Suprapubic skin (tissue), 4 donors: ENCODE data around the gene CKLF.

ENCODE experiments used
- EP300 ChIP-seq: sonication (generic); formaldehyde crosslinking; IDR thresholded peaks from one replicate; pipeline ENCODE4 v1.6.1; 2017; ENCODE audit warnings: antibody characterized with exemption
- POLR2A ChIP-seq, 2 donors: fragments of 450-650 bp; IDR thresholded peaks; one replicate each; pipeline ENCODE4 v1.6.1; 2017; ENCODE audit warnings: antibody characterized with exemption in 2 of 2, mild to moderate bottlenecking in 2 of 2, moderate library complexity in 2 of 2
- POLR2AphosphoS5 ChIP-seq, 3 donors: sonication (generic); formaldehyde crosslinking; IDR thresholded peaks; one replicate each; pipeline ENCODE4 v1.6.1; 2017; ENCODE audit warnings: antibody characterized with exemption in 3 of 3
- TF ChIP-seq, protein P1 (sequence below), 2 donors: fragments of 200-600 bp in 1 of 2; fragments of 450-650 bp in 1 of 2; sonication (generic) in 1 of 2; IDR thresholded peaks; one replicate each; pipeline ENCODE4 v1.5.1; 2016 to 2019; ENCODE audit warnings: antibody characterized with exemption in 2 of 2, mild to moderate bottlenecking in 1 of 2, moderate library complexity in 1 of 2

DNA sequence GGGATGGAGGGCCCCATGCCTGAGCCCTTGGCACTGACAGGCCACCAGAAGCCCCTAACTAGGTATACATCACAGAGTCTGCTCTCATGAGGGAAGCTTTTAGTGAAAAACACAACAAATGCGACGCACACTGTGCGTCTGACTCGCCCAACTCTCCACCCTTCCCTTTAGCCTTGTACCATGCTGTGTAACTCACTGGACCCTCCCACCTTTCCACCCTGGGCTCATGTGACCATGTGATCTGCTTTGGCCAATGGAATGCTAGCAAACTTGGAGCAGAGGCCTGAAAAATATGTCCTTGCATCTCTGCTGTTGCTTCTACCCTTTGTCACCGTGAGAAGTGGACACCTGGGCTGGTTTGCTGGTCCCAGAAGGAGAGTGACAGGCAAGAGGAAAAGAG is 24.1 kb upstream of the CKLF start:
- TF ChIP-seq, protein P1, sequence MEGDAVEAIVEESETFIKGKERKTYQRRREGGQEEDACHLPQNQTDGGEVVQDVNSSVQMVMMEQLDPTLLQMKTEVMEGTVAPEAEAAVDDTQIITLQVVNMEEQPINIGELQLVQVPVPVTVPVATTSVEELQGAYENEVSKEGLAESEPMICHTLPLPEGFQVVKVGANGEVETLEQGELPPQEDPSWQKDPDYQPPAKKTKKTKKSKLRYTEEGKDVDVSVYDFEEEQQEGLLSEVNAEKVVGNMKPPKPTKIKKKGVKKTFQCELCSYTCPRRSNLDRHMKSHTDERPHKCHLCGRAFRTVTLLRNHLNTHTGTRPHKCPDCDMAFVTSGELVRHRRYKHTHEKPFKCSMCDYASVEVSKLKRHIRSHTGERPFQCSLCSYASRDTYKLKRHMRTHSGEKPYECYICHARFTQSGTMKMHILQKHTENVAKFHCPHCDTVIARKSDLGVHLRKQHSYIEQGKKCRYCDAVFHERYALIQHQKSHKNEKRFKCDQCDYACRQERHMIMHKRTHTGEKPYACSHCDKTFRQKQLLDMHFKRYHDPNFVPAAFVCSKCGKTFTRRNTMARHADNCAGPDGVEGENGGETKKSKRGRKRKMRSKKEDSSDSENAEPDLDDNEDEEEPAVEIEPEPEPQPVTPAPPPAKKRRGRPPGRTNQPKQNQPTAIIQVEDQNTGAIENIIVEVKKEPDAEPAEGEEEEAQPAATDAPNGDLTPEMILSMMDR (IDR thresholded peaks at IDR 0.05) = no peak
- TF ChIP-seq EP300 (no peak), POLR2A (IDR thresholded peaks at IDR 0.05) (no peak), POLR2AphosphoS5 (IDR thresholded peaks at IDR 0.05) (no peak)
